Neural cell (in vitro differentiated cells): ENCODE results near the gene CLTCL1. TPM values are rescaled to one million over a fixed set of nuclear protein-coding genes. Genes with fewer than 3 reads are reported as not detected.

ENCODE experiments used
- H2AFZ ChIP-seq: fragments of 200-600, 300-800 bp; sonication (generic), shearing (Covaris generic); 2 replicates; pipeline ENCODE4 v1.6.0; 2014; ENCODE audit warnings: low read depth, mild to moderate bottlenecking, antibody characterized with exemption, low read length, moderate library complexity
- H3F3A ChIP-seq: fragments of 200-600 bp; shearing (Covaris generic); 2 replicates; pipeline ENCODE4 v1.6.1; 2016; ENCODE audit warnings: mild to moderate bottlenecking, moderate library complexity, mixed read lengths, antibody characterized with exemption, low read length; ENCODE audit not compliant: insufficient read depth, poor library complexity, severe bottlenecking
- H3K27ac ChIP-seq: fragments of 200-600, 300-800 bp; sonication (generic), shearing (Covaris generic); 2 replicates; pipeline ENCODE4 v1.5.1; 2014; ENCODE audit warnings: mild to moderate bottlenecking, low read length, moderate library complexity
- H3K27me3 ChIP-seq: fragments of 300-800, 200-600 bp; sonication (generic), shearing (Covaris generic); 2 replicates; pipeline ENCODE4 v1.6.0; 2014; ENCODE audit warnings: mild to moderate bottlenecking, low read depth, low read length, moderate library complexity; ENCODE audit not compliant: insufficient read depth
- H3K36me3 ChIP-seq: fragments of 300-800, 200-600 bp; sonication (generic), shearing (Covaris generic); 2 replicates; pipeline ENCODE4 v1.5.1; 2014; ENCODE audit warnings: mild to moderate bottlenecking, antibody characterized with exemption, low read length, moderate library complexity; ENCODE audit not compliant: insufficient read depth
- H3K4me2 ChIP-seq: fragments of 300-800, 200-600 bp; sonication (generic), shearing (Covaris generic); 2 replicates; pipeline ENCODE4 v1.6.0; 2014; ENCODE audit warnings: mild to moderate bottlenecking, low read length
- H3K4me3 ChIP-seq: fragments of 300-800, 200-600 bp; sonication (generic), shearing (Covaris generic); 2 replicates; pipeline ENCODE4 v1.5.1; 2014; ENCODE audit warnings: mild to moderate bottlenecking, low read length, moderate library complexity
- H3K79me2 ChIP-seq: fragments of 200-600 bp; shearing (Covaris generic); replicated peaks from 2 replicates; pipeline ENCODE4 v1.6.0; 2014; ENCODE audit warnings: mild to moderate bottlenecking, low read length, moderate library complexity; ENCODE audit not compliant: insufficient read depth
- H3K9ac ChIP-seq: fragments of 300-800, 200-600 bp; sonication (generic), shearing (Covaris generic); 2 replicates; pipeline ENCODE4 v1.6.1; 2016; ENCODE audit warnings: mild to moderate bottlenecking, low read length, mixed read lengths
- H3K9me2 ChIP-seq: fragments of 200-600 bp; shearing (Covaris generic); 2 replicates; pipeline ENCODE4 v1.6.1; 2016; ENCODE audit warnings: mild to moderate bottlenecking, low read length, mixed read lengths; ENCODE audit not compliant: insufficient read depth
- H3K9me3 ChIP-seq: fragments of 200-600, 300-800 bp; sonication (generic), shearing (Covaris generic); 2 replicates; pipeline ENCODE4 v1.6.1; 2016; ENCODE audit warnings: mild to moderate bottlenecking, mixed run types, low read length, moderate library complexity, mixed read lengths
- H4K20me1 ChIP-seq: fragments of 200-600 bp; shearing (Covaris generic); 2 replicates; pipeline ENCODE4 v1.6.1; 2016; ENCODE audit warnings: mild to moderate bottlenecking, mixed run types; ENCODE audit not compliant: insufficient read depth
- CTCF ChIP-seq: fragments of 450-650 bp; IDR thresholded peaks from 2 replicates; pipeline ENCODE4 v1.5.1; 2014; ENCODE audit warnings: antibody characterized with exemption, mild to moderate bottlenecking, moderate library complexity; ENCODE audit not compliant: poor library complexity, severe bottlenecking
- EP300 ChIP-seq: fragments of 450-650 bp; conservative IDR thresholded peaks from 2 replicates; pipeline ENCODE4 v1.6.1; 2014; ENCODE audit warnings: antibody characterized with exemption, mild to moderate bottlenecking, moderate library complexity; ENCODE audit not compliant: poor library complexity, severe bottlenecking
- EZH2 ChIP-seq: fragments of 200-600, 300-800 bp; shearing (Covaris generic), sonication (generic); IDR thresholded peaks from 2 replicates; pipeline ENCODE4 v1.6.1; 2014; ENCODE audit warnings: antibody characterized with exemption, low read length, borderline replicate concordance, mild to moderate bottlenecking; ENCODE audit not compliant: insufficient read depth, poor library complexity, severe bottlenecking
- MXI1 ChIP-seq: fragments of 450-650 bp; conservative IDR thresholded peaks from 2 replicates; pipeline ENCODE4 v1.6.1; 2014; ENCODE audit warnings: antibody characterized with exemption, mild to moderate bottlenecking; ENCODE audit not compliant: poor library complexity, severe bottlenecking
- POLR2AphosphoS5 ChIP-seq: IDR thresholded peaks from 2 replicates; pipeline ENCODE4 v1.6.1; 2012
- RAD21 ChIP-seq: fragments of 450-650 bp; conservative IDR thresholded peaks from 2 replicates; pipeline ENCODE4 v1.6.1; 2014; ENCODE audit warnings: antibody characterized with exemption, mild to moderate bottlenecking, moderate library complexity
- SMC3 ChIP-seq: fragments of 450-650 bp; conservative IDR thresholded peaks from 2 replicates; pipeline ENCODE4 v1.6.1; 2014; ENCODE audit warnings: antibody characterized with exemption, mild to moderate bottlenecking, moderate library complexity; ENCODE audit not compliant: poor library complexity
- TAF1 ChIP-seq: IDR thresholded peaks from 2 replicates; pipeline ENCODE4 v1.6.1; 2012; ENCODE audit warnings: low read depth
- polyA plus RNA-seq: library from polyadenylated mRNA; depleted of rRNA; stranded (reverse); fragments of >200 nt; gene quantifications from 2 replicates; pipeline ENCODE4 v1.2.3, GENCODE V29; 2014
- TF ChIP-seq, protein P1 (sequence below): IDR thresholded peaks from 2 replicates; pipeline ENCODE4 v1.6.1; 2012; ENCODE audit warnings: borderline replicate concordance

The CLTCL1 gene
- polyA plus RNA-seq, 1 donor from 2014 or later, result 7.8 TPM

- H3K9me2 ChIP-seq, result no peaks in the 10 kb centered on the region
- H4K20me1 ChIP-seq, result no peaks in the 10 kb centered on the region
- H3K27me3 ChIP-seq, result peaks cover 14% of the 10 kb centered on the region
- TF ChIP-seq MXI1 (no peak), TAF1 (no peak), EP300 (no peak), CTCF (no peak), RAD21 (no peak), EZH2 (no peak), SMC3 (no peak), POLR2AphosphoS5 (no peak)
- TF ChIP-seq, protein P1, sequence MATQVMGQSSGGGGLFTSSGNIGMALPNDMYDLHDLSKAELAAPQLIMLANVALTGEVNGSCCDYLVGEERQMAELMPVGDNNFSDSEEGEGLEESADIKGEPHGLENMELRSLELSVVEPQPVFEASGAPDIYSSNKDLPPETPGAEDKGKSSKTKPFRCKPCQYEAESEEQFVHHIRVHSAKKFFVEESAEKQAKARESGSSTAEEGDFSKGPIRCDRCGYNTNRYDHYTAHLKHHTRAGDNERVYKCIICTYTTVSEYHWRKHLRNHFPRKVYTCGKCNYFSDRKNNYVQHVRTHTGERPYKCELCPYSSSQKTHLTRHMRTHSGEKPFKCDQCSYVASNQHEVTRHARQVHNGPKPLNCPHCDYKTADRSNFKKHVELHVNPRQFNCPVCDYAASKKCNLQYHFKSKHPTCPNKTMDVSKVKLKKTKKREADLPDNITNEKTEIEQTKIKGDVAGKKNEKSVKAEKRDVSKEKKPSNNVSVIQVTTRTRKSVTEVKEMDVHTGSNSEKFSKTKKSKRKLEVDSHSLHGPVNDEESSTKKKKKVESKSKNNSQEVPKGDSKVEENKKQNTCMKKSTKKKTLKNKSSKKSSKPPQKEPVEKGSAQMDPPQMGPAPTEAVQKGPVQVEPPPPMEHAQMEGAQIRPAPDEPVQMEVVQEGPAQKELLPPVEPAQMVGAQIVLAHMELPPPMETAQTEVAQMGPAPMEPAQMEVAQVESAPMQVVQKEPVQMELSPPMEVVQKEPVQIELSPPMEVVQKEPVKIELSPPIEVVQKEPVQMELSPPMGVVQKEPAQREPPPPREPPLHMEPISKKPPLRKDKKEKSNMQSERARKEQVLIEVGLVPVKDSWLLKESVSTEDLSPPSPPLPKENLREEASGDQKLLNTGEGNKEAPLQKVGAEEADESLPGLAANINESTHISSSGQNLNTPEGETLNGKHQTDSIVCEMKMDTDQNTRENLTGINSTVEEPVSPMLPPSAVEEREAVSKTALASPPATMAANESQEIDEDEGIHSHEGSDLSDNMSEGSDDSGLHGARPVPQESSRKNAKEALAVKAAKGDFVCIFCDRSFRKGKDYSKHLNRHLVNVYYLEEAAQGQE, result no peak
- no peak overlapping the region for H3K4me3 ChIP-seq
- no peak overlapping the region for H2AFZ ChIP-seq
- H3K36me3 ChIP-seq, result no peaks in the 10 kb centered on the region
- no peak overlapping the region for H3K4me2 ChIP-seq
- H3F3A ChIP-seq, result no peaks in the 10 kb centered on the region
- no peaks in the 10 kb centered on the region for H3K9me3 ChIP-seq
- no peak overlapping the region for H3K27ac ChIP-seq
- H3K79me2 ChIP-seq, result peaks cover 8% of the 10 kb centered on the region
- H3K9ac ChIP-seq, result no peak overlapping the region
These were observed 149.1 kb downstream of the CLTCL1 start for GRCh38 chr22:19142394-19142793.

DNA sequence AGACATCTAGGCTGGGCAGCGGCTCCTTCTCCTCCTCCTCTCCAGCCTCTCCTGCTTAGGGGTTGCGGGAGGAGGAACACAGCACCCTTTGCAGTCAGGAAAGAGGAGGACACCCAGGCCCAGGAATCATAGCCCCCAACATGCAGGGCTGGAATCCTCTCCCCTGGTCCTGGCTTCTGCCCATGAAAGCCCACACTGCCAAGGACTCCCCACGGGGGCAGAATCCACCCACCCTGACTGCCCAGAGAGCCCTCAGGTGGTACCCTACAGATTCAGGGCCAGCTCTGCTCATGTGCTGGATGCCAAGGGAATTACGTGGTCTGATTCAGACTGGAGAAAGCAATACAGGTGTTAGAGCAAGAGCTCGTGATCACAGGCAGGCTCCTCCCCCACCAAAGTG is 151.5 kb downstream of the CLTCL1 start:
- Histone ChIP-seq H3K27me3 (no peaks in the 10 kb centered on the region), H3K9me3 (no peaks in the 10 kb centered on the region), H4K20me1 (no peaks in the 10 kb centered on the region), H3K27ac (no peak overlapping the region), H3K36me3 (no peaks in the 10 kb centered on the region), H3K79me2 (peaks cover 8% of the 10 kb centered on the region), H3K9ac (no peak overlapping the region), H3K4me2 (no peak overlapping the region), H3F3A (no peaks in the 10 kb centered on the region), H2AFZ (no peak overlapping the region), H3K9me2 (no peaks in the 10 kb centered on the region), H3K4me3 (no peak overlapping the region)
- TF ChIP-seq SMC3 (no peak), MXI1 (no peak), TAF1 (no peak), CTCF (no peak), RAD21 (no peak), EZH2 (no peak), EP300 (no peak), POLR2AphosphoS5 (no peak)
- TF ChIP-seq, protein P1, result no peak
